GM21526 (cell line): Measurements from ENCODE around the gene SGO1.

Source experiments
- ATAC-seq: cut with Tn5 transposase; IDR thresholded peaks from one replicate; pipeline ENCODE4 v1.9.1; 2021; ENCODE audit warnings: moderate library complexity; ENCODE audit not compliant: unreplicated experiment, low FRiP score

The SGO1 gene

GRCh38 chr3:20160230-20160629 is 25.8 kb downstream of the SGO1 start:
- ATAC-seq, result no peak

- no peak for ATAC-seq
These were observed 31.1 kb downstream of the SGO1 start for GRCh38 chr3:20154928-20155327.

GRCh38 chr3:20154078-20154477 is 31.9 kb downstream of the SGO1 start:
- no peak for ATAC-seq

- ATAC-seq, result no peak
These were observed 37.5 kb downstream of the SGO1 start for GRCh38 chr3:20148466-20148865.

GRCh38 chr3:20147361-20147760 is 38.6 kb downstream of the SGO1 start:
- no peak for ATAC-seq

GRCh38 chr3:20146301-20146700 is 39.7 kb downstream of the SGO1 start:
- ATAC-seq, result no peak

GRCh38 chr3:20145874-20146273 is 40.1 kb downstream of the SGO1 start:
- no peak for ATAC-seq

GRCh38 chr3:20143519-20143918 is 42.5 kb downstream of the SGO1 start:
- ATAC-seq, result no peak

- no peak for ATAC-seq
These were observed 43.5 kb downstream of the SGO1 start for GRCh38 chr3:20142517-20142916.

- ATAC-seq, result no peak
These were observed 44.2 kb downstream of the SGO1 start for GRCh38 chr3:20141851-20142250.

GRCh38 chr3:20141316-20141715 is 44.7 kb downstream of the SGO1 start:
- ATAC-seq, result no peak

- ATAC-seq, result no peak
These were observed 45.1 kb downstream of the SGO1 start for GRCh38 chr3:20140881-20141280.

- no peak for ATAC-seq
These were observed 48.4 kb downstream of the SGO1 start for GRCh38 chr3:20137647-20138046.

GRCh38 chr3:20136231-20136630 is 49.8 kb downstream of the SGO1 start:
- no peak for ATAC-seq

- no peak for ATAC-seq
These were observed 55.9 kb downstream of the SGO1 start for GRCh38 chr3:20130106-20130505.

GRCh38 chr3:20128358-20128757 is 57.6 kb downstream of the SGO1 start:
- ATAC-seq, result no peak

GRCh38 chr3:20125897-20126296 is 60.1 kb downstream of the SGO1 start:
- ATAC-seq, result peak; percentile 100

GRCh38 chr3:20125289-20125688 is 60.7 kb downstream of the SGO1 start:
- ATAC-seq, result no peak

GRCh38 chr3:20123131-20123652 is 62.8 kb downstream of the SGO1 start:
- ATAC-seq, result no peak

- ATAC-seq, result no peak
These were observed 64.9 kb downstream of the SGO1 start for GRCh38 chr3:20121088-20121487.
